SK-N-SH (cell line): Measurements from ENCODE around the gene PGRMC2. TPM values are rescaled to one million over a fixed set of nuclear protein-coding genes. Genes with fewer than 3 reads are reported as not detected.

ENCODE experiments used
- CTCF ChIA-PET: fragments of 300-600, 350-600 bp; formaldehyde crosslinking; extraction: SDS; loops from one replicate; lab custom pipeline; 2021; lab: Yijun Ruan, JAX
- POLR2A ChIA-PET: fragments of 350-600 bp; sonication (Branson Sonifier 250); formaldehyde crosslinking; extraction: SDS; loops from one replicate; lab custom pipeline; 2020; ENCODE audit warnings: antibody characterized with exemption, inconsistent platforms; lab: Yijun Ruan, JAX
- DNase-seq: peaks from one replicate; pipeline ENCODE4 v3.0.0; 2012
- H2AFZ ChIP-seq: fragments of 200-600 bp; sonication (generic); 2 replicates; pipeline ENCODE4 v1.8.1; 2016; ENCODE audit warnings: antibody characterized with exemption, mild to moderate bottlenecking, low read depth
- H3F3A ChIP-seq: fragments of 200-600 bp; sonication (generic); replicated peaks from 2 replicates; pipeline ENCODE3; 2016; ENCODE audit warnings: antibody characterized with exemption, mild to moderate bottlenecking; ENCODE audit not compliant: insufficient read depth
- H3K27ac ChIP-seq, 2 experiments: fragments of 200-500 bp in 1 of 2; fragments of 200-600 bp in 1 of 2; sonication (Bioruptor generic) in 1 of 2; sonication (generic), shearing (Covaris generic) in 1 of 2; 2 replicates each; pipeline versions ENCODE4 v1.5.1 to v1.6.1; 2014 to 2016; ENCODE audit warnings: low read depth in 2 of 2, inconsistent platforms in 1 of 2, low read length in 1 of 2, mild to moderate bottlenecking in 1 of 2, mixed read lengths in 1 of 2
- H3K27me3 ChIP-seq: fragments of 200-600 bp; sonication (generic), shearing (Covaris generic); 2 replicates; pipeline ENCODE4 v1.6.1; 2016; ENCODE audit warnings: mixed run types; ENCODE audit not compliant: insufficient read depth
- H3K36me3 ChIP-seq, 2 experiments: fragments of 200-500 bp in 1 of 2; fragments of 200-600 bp in 1 of 2; sonication (Bioruptor generic) in 1 of 2; sonication (generic) in 1 of 2; replicated peaks in 1 of 2; 2 replicates each; pipeline versions ENCODE3 to v1.5.1; 2014 to 2016; ENCODE audit warnings: low read length in 1 of 2, mild to moderate bottlenecking in 1 of 2; ENCODE audit not compliant: insufficient read depth in 2 of 2, control insufficient read depth in 1 of 2
- H3K4me1 ChIP-seq, 2 experiments: fragments of 200-500 bp in 1 of 2; fragments of 200-600 bp in 1 of 2; sonication (Bioruptor generic) in 1 of 2; sonication (generic), shearing (Covaris generic) in 1 of 2; 2 replicates each; pipeline versions ENCODE4 v1.5.1 to v1.6.1; 2014 to 2016; ENCODE audit warnings: low read depth in 1 of 2, low read length in 1 of 2, mixed run types in 1 of 2; ENCODE audit not compliant: insufficient read depth in 2 of 2, control insufficient read depth in 1 of 2
- H3K4me2 ChIP-seq: fragments of 200-600 bp; sonication (generic), shearing (Covaris generic); 2 replicates; pipeline ENCODE4 v1.6.1; 2017; ENCODE audit warnings: mixed run types
- H3K4me3 ChIP-seq, 2 experiments: fragments of 200-500 bp in 1 of 2; fragments of 200-600 bp in 1 of 2; sonication (Bioruptor generic) in 1 of 2; sonication (generic), shearing (Covaris generic) in 1 of 2; 2 replicates each; pipeline versions ENCODE4 v1.5.1 to v1.8.1; 2014 to 2016; ENCODE audit warnings: low read depth in 2 of 2, inconsistent platforms in 1 of 2, low read length in 1 of 2, mild to moderate bottlenecking in 1 of 2, mixed read lengths in 1 of 2, moderate library complexity in 1 of 2
- H3K79me2 ChIP-seq: fragments of 200-600 bp; sonication (generic); 2 replicates; pipeline ENCODE4 v1.8.1; 2017; ENCODE audit warnings: mild to moderate bottlenecking; ENCODE audit not compliant: insufficient read depth
- H3K9ac ChIP-seq: fragments of 200-600 bp; sonication (generic); 2 replicates; pipeline ENCODE4 v1.6.1; 2017; ENCODE audit warnings: mixed run types
- H3K9me2 ChIP-seq: fragments of 200-600 bp; sonication (generic); 2 replicates; pipeline ENCODE4 v1.6.1; 2017; ENCODE audit warnings: mixed run types
- H3K9me3 ChIP-seq: fragments of 200-600 bp; sonication (generic); 2 replicates; pipeline ENCODE4 v1.6.1; 2017; ENCODE audit warnings: mixed run types, mild to moderate bottlenecking, moderate library complexity
- H4K20me1 ChIP-seq: fragments of 200-600 bp; sonication (generic); 2 replicates; pipeline ENCODE4 v1.6.1; 2017; ENCODE audit warnings: mild to moderate bottlenecking, mixed run types; ENCODE audit not compliant: insufficient read depth
- ELF1 ChIP-seq: IDR thresholded peaks from 2 replicates; pipeline ENCODE4 v1.4.0; 2012
- EP300 ChIP-seq, 2 experiments: IDR thresholded peaks; 2 replicates each; pipeline versions ENCODE4 v1.4.0 to v1.6.1; 2012; ENCODE audit warnings: borderline replicate concordance in 1 of 2, low read depth in 1 of 2, low read length in 1 of 2
- EZH2phosphoT487 ChIP-seq: fragments of 200-600 bp; sonication (generic); IDR thresholded peaks from 2 replicates; pipeline ENCODE4 v1.6.1; 2017; ENCODE audit warnings: low read depth, mixed run types, mild to moderate bottlenecking, antibody characterized with exemption, moderate library complexity, borderline replicate concordance
- FOXJ3 ChIP-seq: sonication (generic); formaldehyde crosslinking; IDR thresholded peaks from 2 replicates; pipeline ENCODE4 v1.5.1; 2020; ENCODE audit warnings: mild to moderate bottlenecking, missing genetic modification reagents
- FOXM1 ChIP-seq: IDR thresholded peaks from 2 replicates; pipeline ENCODE4 v1.4.0; 2012; ENCODE audit warnings: low read depth, mild to moderate bottlenecking
- GABPA ChIP-seq: IDR thresholded peaks from 2 replicates; pipeline ENCODE4 v1.4.0; 2012; ENCODE audit warnings: low read depth, mild to moderate bottlenecking
- GATA2 ChIP-seq: sonication (generic); formaldehyde crosslinking; IDR thresholded peaks from 2 replicates; pipeline ENCODE4 v1.5.0; 2020; ENCODE audit warnings: mild to moderate bottlenecking, missing genetic modification reagents
- IRF3 ChIP-seq: fragments of 150-350 bp; IDR thresholded peaks from 2 replicates; pipeline ENCODE4 v1.6.1; 2016; ENCODE audit warnings: mild to moderate bottlenecking, low read depth, low read length
- MAX ChIP-seq: IDR thresholded peaks from 2 replicates; pipeline ENCODE4 v1.4.0; 2012; ENCODE audit warnings: low read depth
- MEF2A ChIP-seq: IDR thresholded peaks from 2 replicates; pipeline ENCODE4 v1.4.0; 2012; ENCODE audit warnings: low read depth, borderline replicate concordance
- NFIC ChIP-seq: IDR thresholded peaks from 2 replicates; pipeline ENCODE4 v1.4.0; 2012; ENCODE audit warnings: borderline replicate concordance
- POLR2AphosphoS5 ChIP-seq: IDR thresholded peaks from 2 replicates; pipeline ENCODE4 v1.6.1; 2012; ENCODE audit warnings: low read depth, low read length
- RAD21 ChIP-seq: IDR thresholded peaks from 2 replicates; pipeline ENCODE4 v1.6.1; 2012; ENCODE audit warnings: mild to moderate bottlenecking, low read length
- RCOR1 ChIP-seq: fragments of 150-350 bp; IDR thresholded peaks from 2 replicates; pipeline ENCODE4 v1.6.1; 2017; ENCODE audit warnings: antibody characterized with exemption, low read length
- REST ChIP-seq: IDR thresholded peaks from 2 replicates; pipeline ENCODE4 v1.6.1; 2012; ENCODE audit warnings: mild to moderate bottlenecking, low read depth, low read length, moderate library complexity
- RFX5 ChIP-seq: IDR thresholded peaks from 2 replicates; pipeline ENCODE4 v1.6.1; 2012; ENCODE audit warnings: mild to moderate bottlenecking, improper control_type of control experiment, low read length
- RXRA ChIP-seq: IDR thresholded peaks from 2 replicates; pipeline ENCODE4 v1.4.0; 2012; ENCODE audit warnings: low read depth, mild to moderate bottlenecking, borderline replicate concordance
- SMC3 ChIP-seq: IDR thresholded peaks from 2 replicates; pipeline ENCODE4 v1.6.1; 2012; ENCODE audit warnings: low read depth, low read length, improper control_type of control experiment
- TAF1 ChIP-seq: IDR thresholded peaks from 2 replicates; pipeline ENCODE4 v1.6.1; 2012; ENCODE audit warnings: low read depth, mild to moderate bottlenecking, low read length, moderate library complexity, borderline replicate concordance
- TEAD4 ChIP-seq: IDR thresholded peaks from 2 replicates; pipeline ENCODE4 v1.4.0; 2012; ENCODE audit warnings: mild to moderate bottlenecking, borderline replicate concordance; ENCODE audit not compliant: insufficient read depth
- USF1 ChIP-seq: IDR thresholded peaks from 2 replicates; pipeline ENCODE4 v1.4.0; 2012; ENCODE audit warnings: low read depth, borderline replicate concordance
- USF2 ChIP-seq: fragments of 150-350 bp; IDR thresholded peaks from 2 replicates; pipeline ENCODE4 v1.6.1; 2017; ENCODE audit warnings: antibody characterized with exemption, low read length, low read depth, borderline replicate concordance
- YY1 ChIP-seq: IDR thresholded peaks from 2 replicates; pipeline ENCODE4 v1.4.0; 2012; ENCODE audit warnings: low read depth, mild to moderate bottlenecking
- ZBTB33 ChIP-seq: IDR thresholded peaks from 2 replicates; pipeline ENCODE4 v1.4.0; 2012; ENCODE audit warnings: low read depth, borderline replicate concordance
- WGBS: methylation state at CpG from one replicate; pipeline ENCODE4 v1.1.6; 2017; ENCODE audit warnings: low lambda C conversion rate; 5-methylcytosine and 5-hydroxymethylcytosine counted together
- polyA plus RNA-seq, 3 experiments: library from polyadenylated mRNA; depleted of rRNA; stranded (reverse); fragments of >200 nt; gene quantifications; 2 replicates each; pipeline ENCODE4 v1.2.3, GENCODE V29; 2012

PGRMC2 gene
- polyA plus RNA-seq (2012; rRNA removed), result 17.5 and 18.2 TPM in 2 replicates
- polyA plus RNA-seq (2012; cell fraction: cytosol; rRNA removed), result 41.8 and 54.8 TPM in 2 replicates
- 7.7 and 17.3 TPM in 2 replicates for polyA plus RNA-seq (2012; cell fraction: nucleus; rRNA removed)

GRCh38 chr4:128287141-128287870, at the start of gene PGRMC2:
Gene PGRMC2, minus strand, starts transcription at chr4:128287813. Its CDS starts 23 bp downstream, at chr4:128287790.
- ChIA-PET CTCF (interaction anchor here (2.2 kb wide), 1 partner anchor 96 kb away, joined by 6 read pairs; no protein-coding TSS in a partner anchor), POLR2A (interaction anchor here (0.6 to 1.2 kb wide), 3 partner anchors 11 to 525 kb away, joined by 3 to 6 read pairs (median 3); no protein-coding TSS in a partner anchor)
- no peaks in the 10 kb centered on the region for H3K9me3 ChIP-seq
- H3K36me3 ChIP-seq, result peaks cover 5 to 37% of the 10 kb centered on the region in 2 experiments
- H3K4me3 ChIP-seq, result peak within 1 kb of the TSS; percentile 80 to 90
- H3F3A ChIP-seq, result peaks cover 19% of the 10 kb centered on the region
- H3K27me3 ChIP-seq, result no peaks in the 10 kb centered on the region
- peak within 1 kb of the TSS; percentile 89 for H2AFZ ChIP-seq
- H3K9me2 ChIP-seq, result no peaks in the 10 kb centered on the region
- H3K4me2 ChIP-seq, result peak within 1 kb of the TSS; percentile 88
- 2% methylated on average over 14 of the region's 67 CpGs for WGBS
- peak; percentile 61 for DNase-seq
- peaks cover 0 to 5% of the 10 kb centered on the region in 2 experiments; a peak in 2 of 4 replicates for H3K4me1 ChIP-seq
- H4K20me1 ChIP-seq, result peaks cover 26% of the 10 kb centered on the region
- peak within 1 kb of the TSS; percentile 87 to 95 for H3K27ac ChIP-seq
- peak within 1 kb of the TSS; percentile 85 for H3K9ac ChIP-seq
- H3K79me2 ChIP-seq, result peaks cover 60% of the 10 kb centered on the region
- TF ChIP-seq FOXJ3 (CRISPR knock-in tag) (no peak), GABPA (no peak), MEF2A (no peak), TAF1 (peak; percentile 82; the same call in 1 of the 2 replicates), POLR2AphosphoS5 (0 out of 2 replicates have a peak, but pooled peaks have one; percentile 27), REST (no peak), EP300 (IDR thresholded peaks at IDR 0.05; ENCODE audit: borderline replicate concordance in 1 of 2, low read depth in 1 of 2, low read length in 1 of 2) (no peak), TEAD4 (no peak), NFIC (no peak), RCOR1 (no peak), EZH2phosphoT487 (no peak), RFX5 (no peak), MAX (no peak; the same call in 1 of the 2 replicates), IRF3 (no peak), SMC3 (no peak), ELF1 (no peak), USF2 (no peak), RXRA (no peak), YY1 (peak; percentile 84), USF1 (no peak), RAD21 (no peak), GATA2 (CRISPR knock-in tag) (no peak), ZBTB33 (no peak), FOXM1 (no peak)
